ENCODE data around the gene MN1. TPM values are rescaled to one million over a fixed set of nuclear protein-coding genes. Genes with fewer than 3 reads are reported as not detected.

Gene MN1
- total RNA-seq, 2 experiments from 2014 or later: 0.07 TPM; not detected in 1

Other genes with a start within 250 kb of the MN1 start
- 10 to 100 TPM; 92.2 to 95.7 TPM for gene PITPNB, start 117.5 kb upstream of the MN1 start, total RNA-seq

Data from activated CD4-positive, alpha-beta memory T cell treated with anti-CD3 and anti-CD28 coated beads for 36 hours (primary cell).